K562 (cell line): ENCODE results near the gene PLA2G2C. TPM values are rescaled to one million over a fixed set of nuclear protein-coding genes. Genes with fewer than 3 reads are reported as not detected.

Experiments used
- ARID1B ChIP-seq: fragments of 450-650 bp; IDR thresholded peaks from 2 replicates; pipeline ENCODE4 v1.6.1; 2016; ENCODE audit warnings: antibody characterized with exemption, mild to moderate bottlenecking, inconsistent platforms
- DMBX1 ChIP-seq: fragments of 250-450 bp; sonication (Bioruptor Pico); IDR thresholded peaks from 2 replicates; pipeline ENCODE4 v1.8.0; 2022; ENCODE audit warnings: inconsistent platforms, mild to moderate bottlenecking, moderate library complexity, borderline replicate concordance
- EHMT2 ChIP-seq: fragments of 450-650 bp; IDR thresholded peaks from 2 replicates; pipeline ENCODE4 v1.6.1; 2018; ENCODE audit warnings: antibody characterized with exemption
- FOXK2 ChIP-seq, 2 experiments: fragments of 450-650 bp; IDR thresholded peaks in 1 of 2; conservative IDR thresholded peaks in 1 of 2; 2 replicates each; pipeline ENCODE4 v1.6.1; 2016; ENCODE audit warnings: low read depth in 2 of 2, mild to moderate bottlenecking in 1 of 2
- HNRNPUL1 ChIP-seq: fragments of 200-400 bp; formaldehyde crosslinking; IDR thresholded peaks from 2 replicates; pipeline ENCODE4 v1.6.1; 2017; ENCODE audit warnings: low read length
- ILF3 ChIP-seq: fragments of 450-650 bp; IDR thresholded peaks from 2 replicates; pipeline ENCODE4 v1.6.1; 2018; ENCODE audit warnings: antibody characterized with exemption, mild to moderate bottlenecking, moderate library complexity, borderline replicate concordance
- MAFG ChIP-seq: fragments of 450-650 bp; conservative IDR thresholded peaks from 2 replicates; pipeline ENCODE4 v1.6.1; 2016; ENCODE audit warnings: missing genetic modification characterization, missing compliant biosample characterization
- MAX ChIP-seq: sonication (generic); formaldehyde crosslinking; IDR thresholded peaks from 2 replicates; pipeline ENCODE4 v1.9.0; 2022; ENCODE audit warnings: mild to moderate bottlenecking, missing genetic modification reagents
- PKNOX1 ChIP-seq: fragments of 450-650 bp; IDR thresholded peaks from 2 replicates; pipeline ENCODE4 v1.6.1; 2016
- SMAD3 ChIP-seq: fragments of 450-650 bp; formaldehyde crosslinking; conservative IDR thresholded peaks from 2 replicates; pipeline ENCODE4 v1.4.0; 2020; ENCODE audit warnings: mild to moderate bottlenecking
- XRCC5 ChIP-seq: fragments of 200-400 bp; formaldehyde crosslinking; IDR thresholded peaks from 2 replicates; pipeline ENCODE4 v1.6.1; 2017; ENCODE audit warnings: low read depth, mild to moderate bottlenecking, low read length
- ZBTB1 ChIP-seq: sonication (generic); formaldehyde crosslinking; IDR thresholded peaks from 2 replicates; pipeline ENCODE4 v1.8.1; 2023; ENCODE audit warnings: missing genetic modification reagents, low read depth, mild to moderate bottlenecking, borderline replicate concordance
- ZBTB26 ChIP-seq: fragments of 450-650 bp; formaldehyde crosslinking; IDR thresholded peaks from 2 replicates; pipeline ENCODE4 v1.4.0; 2022; ENCODE audit warnings: missing genetic modification characterization
- ZNF165 ChIP-seq: fragments of 250-450 bp; sonication (Bioruptor Pico); IDR thresholded peaks from 2 replicates; pipeline ENCODE4 v1.4.0; 2020; ENCODE audit warnings: borderline replicate concordance
- ZNF699 ChIP-seq: fragments of 250-450 bp; sonication (Bioruptor Pico); IDR thresholded peaks from 2 replicates; pipeline ENCODE4 v1.8.0; 2021; ENCODE audit warnings: mild to moderate bottlenecking, moderate library complexity; ENCODE audit not compliant: insufficient replicate concordance
- ZNF76 ChIP-seq: fragments of 250-450 bp; sonication (Bioruptor Pico); IDR thresholded peaks from 2 replicates; pipeline ENCODE4 v1.4.0; 2020; ENCODE audit warnings: mild to moderate bottlenecking, moderate library complexity, borderline replicate concordance
- polyA plus RNA-seq, 8 experiments: library from polyadenylated mRNA; depleted of rRNA in 4 of 8; stranded (reverse) in 5 of 8; unstranded in 3 of 8; fragments of >200 nt; fragmentation: Nextera tagmentation in 2 of 8; fragmentation: Illumina TruSeq in 1 of 8; extraction: Ambion mirVana in 2 of 8; extraction: Trizol in 1 of 8; gene quantifications; 2 replicates each; pipeline versions ENCODE4 v1.2.1 to v1.2.3, GENCODE V29; 2011 to 2014; ENCODE audit warnings: inconsistent platforms in 1 of 8, missing spikeins in 1 of 8
- total RNA-seq, 7 experiments: library from RNA; depleted of rRNA in 6 of 7; stranded (reverse); fragments of >200 nt in 6 of 7; fragmentation: Illumina TruSeq in 2 of 7; extraction: Trizol in 2 of 7; gene quantifications; 2 replicates each; pipeline versions ENCODE4 v1.2.1 to v1.2.3, GENCODE V29; 2011 to 2021; ENCODE audit warnings: low replicate concordance in 1 of 7
- TF ChIP-seq, protein P1 (sequence below), 3 experiments: fragments of 200-800 bp in 1 of 3; fragments of 250-450 bp in 1 of 3; fragments of 450-650 bp in 1 of 3; sonication (Bioruptor Pico) in 1 of 3; sonication (Bioruptor generic) in 1 of 3; formaldehyde crosslinking in 1 of 3; IDR thresholded peaks; 2 replicates each; pipeline versions ENCODE4 v1.6.1 to v1.8.0; 2016 to 2022; ENCODE audit warnings: mild to moderate bottlenecking in 2 of 3, missing genetic modification characterization in 2 of 3, missing compliant biosample characterization in 1 of 3, moderate library complexity in 1 of 3
- TF ChIP-seq, protein P2 (sequence below): IDR thresholded peaks from 3 replicates; pipeline ENCODE4 v1.6.1; 2011; ENCODE audit warnings: borderline replicate concordance, mild to moderate bottlenecking; ENCODE audit not compliant: insufficient read length, insufficient read depth
- TF ChIP-seq, protein P3 (sequence below): fragments of 450-650 bp; conservative IDR thresholded peaks from 2 replicates; pipeline ENCODE4 v1.6.1; 2016; ENCODE audit warnings: missing genetic modification characterization, low read depth, mild to moderate bottlenecking, control low read depth, missing compliant biosample characterization

Gene PLA2G2C
- total and polyA plus RNA-seq, 9 of the 15 experiments (the other 6 are each of a cell fraction or from before 2014, with no cell fraction given): 0.14 to 0.49 (median 0.21) TPM

DNA sequence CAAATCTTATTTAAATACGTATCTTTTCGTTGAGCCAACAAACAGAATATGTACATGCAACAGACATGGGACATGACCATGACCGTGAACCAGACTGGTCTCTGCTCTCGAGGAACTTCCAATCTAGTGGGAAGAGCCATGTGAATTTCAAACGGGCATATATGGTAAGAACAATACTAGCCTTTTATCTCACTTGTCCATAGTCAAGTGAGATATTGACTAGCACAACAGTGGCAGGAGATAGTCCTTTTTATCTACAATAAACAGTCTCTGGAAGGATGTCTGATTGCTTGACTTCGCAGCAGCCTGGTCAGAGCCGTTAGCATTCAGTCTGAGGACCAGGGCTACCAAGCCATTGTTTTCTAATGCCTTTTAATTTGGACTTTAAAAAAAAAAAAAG, 12.6 kb upstream of the PLA2G2C start (continued):
- TF ChIP-seq, protein P1, sequence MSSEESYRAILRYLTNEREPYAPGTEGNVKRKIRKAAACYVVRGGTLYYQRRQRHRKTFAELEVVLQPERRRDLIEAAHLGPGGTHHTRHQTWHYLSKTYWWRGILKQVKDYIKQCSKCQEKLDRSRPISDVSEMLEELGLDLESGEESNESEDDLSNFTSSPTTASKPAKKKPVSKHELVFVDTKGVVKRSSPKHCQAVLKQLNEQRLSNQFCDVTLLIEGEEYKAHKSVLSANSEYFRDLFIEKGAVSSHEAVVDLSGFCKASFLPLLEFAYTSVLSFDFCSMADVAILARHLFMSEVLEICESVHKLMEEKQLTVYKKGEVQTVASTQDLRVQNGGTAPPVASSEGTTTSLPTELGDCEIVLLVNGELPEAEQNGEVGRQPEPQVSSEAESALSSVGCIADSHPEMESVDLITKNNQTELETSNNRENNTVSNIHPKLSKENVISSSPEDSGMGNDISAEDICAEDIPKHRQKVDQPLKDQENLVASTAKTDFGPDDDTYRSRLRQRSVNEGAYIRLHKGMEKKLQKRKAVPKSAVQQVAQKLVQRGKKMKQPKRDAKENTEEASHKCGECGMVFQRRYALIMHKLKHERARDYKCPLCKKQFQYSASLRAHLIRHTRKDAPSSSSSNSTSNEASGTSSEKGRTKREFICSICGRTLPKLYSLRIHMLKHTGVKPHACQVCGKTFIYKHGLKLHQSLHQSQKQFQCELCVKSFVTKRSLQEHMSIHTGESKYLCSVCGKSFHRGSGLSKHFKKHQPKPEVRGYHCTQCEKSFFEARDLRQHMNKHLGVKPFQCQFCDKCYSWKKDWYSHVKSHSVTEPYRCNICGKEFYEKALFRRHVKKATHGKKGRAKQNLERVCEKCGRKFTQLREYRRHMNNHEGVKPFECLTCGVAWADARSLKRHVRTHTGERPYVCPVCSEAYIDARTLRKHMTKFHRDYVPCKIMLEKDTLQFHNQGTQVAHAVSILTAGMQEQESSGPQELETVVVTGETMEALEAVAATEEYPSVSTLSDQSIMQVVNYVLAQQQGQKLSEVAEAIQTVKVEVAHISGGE (CRISPR knock-in tag; IDR thresholded peaks at IDR 0.05): peak in 1 of 3 experiments; percentile 83; a peak in 1 of 6 replicates
- TF ChIP-seq DMBX1 (CRISPR knock-in tag) (0 out of 2 replicates have a peak, but pooled peaks have one; percentile 37), ZBTB1 (CRISPR knock-in tag) (no peak), XRCC5 (no peak), MAFG (tag) (no peak), SMAD3 (CRISPR knock-in tag) (no peak), PKNOX1 (0 out of 2 replicates have a peak, but pooled peaks have one; percentile 26), ZNF165 (CRISPR knock-in tag) (no peak), EHMT2 (peak; percentile 17; the same call in 1 of the 2 replicates), FOXK2 (conservative IDR thresholded peaks at IDR 0.05 in 1 of 2, IDR thresholded peaks at IDR 0.05 in 1 of 2; ENCODE audit: low read depth in 2 of 2) (peak in 1 of 2 experiments; percentile 40; a peak in 3 of 4 replicates), ZBTB26 (CRISPR knock-in tag) (no peak), ILF3 (no peak), HNRNPUL1 (no peak), ZNF699 (CRISPR knock-in tag) (no peak), ZNF76 (CRISPR knock-in tag) (no peak), ARID1B (peak; percentile 97), MAX (no peak)
- TF ChIP-seq, protein P2, sequence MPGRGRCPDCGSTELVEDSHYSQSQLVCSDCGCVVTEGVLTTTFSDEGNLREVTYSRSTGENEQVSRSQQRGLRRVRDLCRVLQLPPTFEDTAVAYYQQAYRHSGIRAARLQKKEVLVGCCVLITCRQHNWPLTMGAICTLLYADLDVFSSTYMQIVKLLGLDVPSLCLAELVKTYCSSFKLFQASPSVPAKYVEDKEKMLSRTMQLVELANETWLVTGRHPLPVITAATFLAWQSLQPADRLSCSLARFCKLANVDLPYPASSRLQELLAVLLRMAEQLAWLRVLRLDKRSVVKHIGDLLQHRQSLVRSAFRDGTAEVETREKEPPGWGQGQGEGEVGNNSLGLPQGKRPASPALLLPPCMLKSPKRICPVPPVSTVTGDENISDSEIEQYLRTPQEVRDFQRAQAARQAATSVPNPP: no peak
- TF ChIP-seq, protein P3, sequence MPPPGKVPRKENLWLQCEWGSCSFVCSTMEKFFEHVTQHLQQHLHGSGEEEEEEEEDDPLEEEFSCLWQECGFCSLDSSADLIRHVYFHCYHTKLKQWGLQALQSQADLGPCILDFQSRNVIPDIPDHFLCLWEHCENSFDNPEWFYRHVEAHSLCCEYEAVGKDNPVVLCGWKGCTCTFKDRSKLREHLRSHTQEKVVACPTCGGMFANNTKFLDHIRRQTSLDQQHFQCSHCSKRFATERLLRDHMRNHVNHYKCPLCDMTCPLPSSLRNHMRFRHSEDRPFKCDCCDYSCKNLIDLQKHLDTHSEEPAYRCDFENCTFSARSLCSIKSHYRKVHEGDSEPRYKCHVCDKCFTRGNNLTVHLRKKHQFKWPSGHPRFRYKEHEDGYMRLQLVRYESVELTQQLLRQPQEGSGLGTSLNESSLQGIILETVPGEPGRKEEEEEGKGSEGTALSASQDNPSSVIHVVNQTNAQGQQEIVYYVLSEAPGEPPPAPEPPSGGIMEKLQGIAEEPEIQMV: no peak
